HCT116 (cell line): Measurements from ENCODE around the gene SLC23A3. TPM values are rescaled to one million over a fixed set of nuclear protein-coding genes. Genes with fewer than 3 reads are reported as not detected.

Experiments used
- ATAC-seq: fragments of 200-7000 bp; cut with Tn5 transposase; 2 replicates; pipeline ENCODE4 v1.9.1; 2020; ENCODE audit warnings: mild to moderate bottlenecking, moderate library complexity
- BruUV-seq: library from RNA; stranded (reverse); fragments of 400-500 nt; replicated peaks from 2 replicates; lab custom pipeline; 2021; lab: Mats Ljungman, UMichigan
- CTCF ChIA-PET: fragments of 300-600 bp; sonication (Branson Sonifier 250); formaldehyde crosslinking; loops from one replicate; lab custom pipeline; 2021; ENCODE audit warnings: antibody characterized with exemption; lab: Charles Lee
- POLR2A ChIA-PET: fragments of 300-600, 350-600 bp; sonication (Branson Sonifier 250); formaldehyde crosslinking; loops from one replicate; lab custom pipeline; 2021; ENCODE audit warnings: antibody characterized with exemption; lab: Charles Lee
- RAD21 ChIA-PET, 2 experiments: fragments of 300-600 bp; sonication (Branson Sonifier 250); formaldehyde crosslinking; loops; one replicate each; lab custom pipeline; 2023; ENCODE audit warnings: low total read pairs in 2 of 2; ENCODE audit not compliant: uncharacterized antibody in 2 of 2, unreplicated experiment in 2 of 2, low non-redundant PET in 1 of 2; lab: Charles Lee
- DNase-seq: peaks from one replicate; pipeline ENCODE4 v3.0.0-alpha.2; 2010; ENCODE audit warnings: low read depth, low spot score
- H2AFZ ChIP-seq: fragments of 200-600 bp; shearing (Covaris generic), sonication (generic); 2 replicates; pipeline ENCODE4 v1.6.1; 2017; ENCODE audit warnings: low read depth, mixed run types, mixed read lengths, antibody characterized with exemption, low read length; ENCODE audit not compliant: poor library complexity, severe bottlenecking
- H3K27ac ChIP-seq: 2 replicates; pipeline ENCODE4 v1.5.1; 2012; ENCODE audit warnings: low read depth, low read length
- H3K27me3 ChIP-seq: fragments of 200-600 bp; sonication (generic); 2 replicates; pipeline ENCODE4 v1.6.1; 2016; ENCODE audit warnings: mixed run types, low read length, mixed read lengths; ENCODE audit not compliant: insufficient read depth
- H3K36me3 ChIP-seq, 2 experiments: fragments of 200-500 bp in 1 of 2; fragments of 200-600 bp in 1 of 2; sonication (Bioruptor generic) in 1 of 2; sonication (generic) in 1 of 2; 2 replicates each; pipeline versions ENCODE4 v1.5.1 to v1.6.1; 2014 to 2016; ENCODE audit warnings: low read length in 2 of 2, inconsistent platforms in 1 of 2, mixed read lengths in 1 of 2, mixed run types in 1 of 2; ENCODE audit not compliant: insufficient read depth in 2 of 2, control insufficient read depth in 1 of 2
- H3K4me1 ChIP-seq, 2 experiments: fragments of 200-600 bp in 1 of 2; sonication (generic) in 1 of 2; 2 replicates each; pipeline versions ENCODE4 v1.5.1 to v1.6.1; 2012 to 2017; ENCODE audit warnings: low read length in 2 of 2, inconsistent platforms in 1 of 2, mild to moderate bottlenecking in 1 of 2, mixed read lengths in 1 of 2, mixed run types in 1 of 2, moderate library complexity in 1 of 2; ENCODE audit not compliant: insufficient read depth in 2 of 2, control insufficient read depth in 1 of 2
- H3K4me2 ChIP-seq: fragments of 200-600 bp; sonication (generic); 2 replicates; pipeline ENCODE4 v1.6.1; 2017; ENCODE audit warnings: mixed run types, low read length, mixed read lengths
- H3K4me3 ChIP-seq, 2 experiments: fragments of 200-600 bp in 1 of 2; sonication (generic) in 1 of 2; replicated peaks in 1 of 2; 2 replicates each; pipeline ENCODE4 v1.5.1; 2011 to 2016; ENCODE audit warnings: low read length in 2 of 2, control low read depth in 1 of 2, low read depth in 1 of 2, mild to moderate bottlenecking in 1 of 2, mixed read lengths in 1 of 2, mixed run types in 1 of 2
- H3K79me2 ChIP-seq: fragments of 200-600 bp; sonication (generic); 2 replicates; pipeline ENCODE4 v1.6.1; 2017; ENCODE audit warnings: mild to moderate bottlenecking, mixed run types, low read length, moderate library complexity, mixed read lengths; ENCODE audit not compliant: insufficient read depth
- H3K9ac ChIP-seq: fragments of 200-600 bp; sonication (generic); 2 replicates; pipeline ENCODE4 v1.6.1; 2016; ENCODE audit warnings: low read length, mixed read lengths
- H3K9me2 ChIP-seq: fragments of 200-600 bp; sonication (generic), shearing (Covaris generic); 2 replicates; pipeline ENCODE4 v1.6.1; 2017; ENCODE audit warnings: mixed run types, mild to moderate bottlenecking, moderate library complexity; ENCODE audit not compliant: insufficient read depth
- H3K9me3 ChIP-seq, 2 experiments: fragments of 200-500 bp in 1 of 2; fragments of 200-600 bp in 1 of 2; sonication (Bioruptor generic) in 1 of 2; sonication (generic) in 1 of 2; 2 replicates each; pipeline ENCODE4 v1.6.1; 2014 to 2017; ENCODE audit warnings: low read length in 2 of 2, mixed read lengths in 2 of 2, inconsistent platforms in 1 of 2, low read depth in 1 of 2, mild to moderate bottlenecking in 1 of 2, mixed run types in 1 of 2, moderate library complexity in 1 of 2; ENCODE audit not compliant: control insufficient read depth in 1 of 2, insufficient read depth in 1 of 2
- H4K20me1 ChIP-seq: fragments of 200-600 bp; sonication (generic), shearing (Covaris generic); 2 replicates; pipeline ENCODE4 v1.6.1; 2017; ENCODE audit warnings: mixed run types, mild to moderate bottlenecking, moderate library complexity; ENCODE audit not compliant: insufficient read depth
- CBX3 ChIP-seq: IDR thresholded peaks from 2 replicates; pipeline ENCODE4 v1.6.1; 2012; ENCODE audit warnings: low read depth
- CEBPB ChIP-seq: IDR thresholded peaks from 2 replicates; pipeline ENCODE4 v1.6.1; 2012; ENCODE audit warnings: low read depth
- EGR1 ChIP-seq: IDR thresholded peaks from 2 replicates; pipeline ENCODE4 v1.6.1; 2012; ENCODE audit warnings: low read depth
- EZH2 ChIP-seq: fragments of 200-600 bp; sonication (generic); IDR thresholded peaks from 2 replicates; pipeline ENCODE4 v1.6.1; 2017; ENCODE audit warnings: antibody characterized with exemption, mixed run types
- EZH2phosphoT487 ChIP-seq: fragments of 200-600 bp; IDR thresholded peaks from 2 replicates; pipeline ENCODE4 v1.6.1; 2018; ENCODE audit warnings: antibody characterized with exemption, borderline replicate concordance
- POLR2AphosphoS5 ChIP-seq: IDR thresholded peaks from 2 replicates; pipeline ENCODE4 v1.6.1; 2011; ENCODE audit warnings: mild to moderate bottlenecking, low read depth, low read length, moderate library complexity
- RAD21 ChIP-seq: IDR thresholded peaks from 2 replicates; pipeline ENCODE4 v1.6.1; 2012; ENCODE audit warnings: low read depth, mild to moderate bottlenecking
- SIN3A ChIP-seq: IDR thresholded peaks from 2 replicates; pipeline ENCODE4 v1.6.1; 2012; ENCODE audit warnings: low read depth
- ZFX ChIP-seq: fragments of 450-650 bp; IDR thresholded peaks from 2 replicates; pipeline ENCODE4 v1.6.1; 2017
- intact Hi-C: fragments of 100-400 bp; cut with micrococcal nuclease; formaldehyde crosslinking; loops from 2 replicates; pipeline ENCODE4 v1.10.0; 2022
- total RNA-seq: library from RNA; stranded (reverse); gene quantifications from one replicate; pipeline ENCODE4 v1.2.1, GENCODE V29; 2021; ENCODE audit not compliant: unreplicated experiment
- TF ChIP-seq, protein P1 (sequence below), 3 experiments: fragments of 200-600 bp in 1 of 3; sonication (generic) in 1 of 3; IDR thresholded peaks in 2 of 3; conservative IDR thresholded peaks in 1 of 3; 2 replicates each; pipeline ENCODE4 v1.5.1; 2012 to 2017; ENCODE audit warnings: low read depth in 2 of 3, low read length in 2 of 3, antibody characterized with exemption in 1 of 3, borderline replicate concordance in 1 of 3, control low read depth in 1 of 3, mild to moderate bottlenecking in 1 of 3, mixed read lengths in 1 of 3, mixed run types in 1 of 3, moderate library complexity in 1 of 3; ENCODE audit not compliant: insufficient read depth in 1 of 3
- TF ChIP-seq, protein P2 (sequence below): IDR thresholded peaks from 2 replicates; pipeline ENCODE4 v1.6.1; 2012; ENCODE audit warnings: low read depth

The SLC23A3 gene
- total RNA-seq, 1 experiment from 2014 or later = 4.8 TPM

GRCh38 chr2:219207884-219208740, 38.3 kb upstream of the SLC23A3 start:
- ATAC-seq (no peak), DNase-seq (no peak)
- Histone ChIP-seq H3K9me2 (no peaks in the 10 kb centered on the region), H3K36me3 (peaks cover 10 to 16% of the 10 kb centered on the region in 2 experiments; a peak in 3 of 4 replicates), H3K27me3 (no peaks in the 10 kb centered on the region), H3K79me2 (no peaks in the 10 kb centered on the region), H3K9ac (peak overlapping the region; percentile 77; the same call in 1 of the 2 replicates), H4K20me1 (no peaks in the 10 kb centered on the region), H3K4me1 (peaks cover 11 to 17% of the 10 kb centered on the region in 2 experiments), H3K27ac (peak overlapping the region; percentile 63), H3K4me3 (peak overlapping the region in 1 of 2 experiments; percentile 67; a peak in 1 of 4 replicates), H2AFZ (no peak overlapping the region)
- ChIA-PET CTCF (no interaction called here), RAD21 (no interaction called here), POLR2A (interaction anchor here (2.2 kb wide), 1 partner anchor 9 kb away, joined by 18 read pairs; no protein-coding TSS in a partner anchor)
- no TSS peak for BruUV-seq
- intact Hi-C loops = loop anchor here (2.0 kb wide), 1 partner anchor 31 kb away; the partner anchor contains the start of gene CNPPD1
- TF ChIP-seq, protein P1, sequence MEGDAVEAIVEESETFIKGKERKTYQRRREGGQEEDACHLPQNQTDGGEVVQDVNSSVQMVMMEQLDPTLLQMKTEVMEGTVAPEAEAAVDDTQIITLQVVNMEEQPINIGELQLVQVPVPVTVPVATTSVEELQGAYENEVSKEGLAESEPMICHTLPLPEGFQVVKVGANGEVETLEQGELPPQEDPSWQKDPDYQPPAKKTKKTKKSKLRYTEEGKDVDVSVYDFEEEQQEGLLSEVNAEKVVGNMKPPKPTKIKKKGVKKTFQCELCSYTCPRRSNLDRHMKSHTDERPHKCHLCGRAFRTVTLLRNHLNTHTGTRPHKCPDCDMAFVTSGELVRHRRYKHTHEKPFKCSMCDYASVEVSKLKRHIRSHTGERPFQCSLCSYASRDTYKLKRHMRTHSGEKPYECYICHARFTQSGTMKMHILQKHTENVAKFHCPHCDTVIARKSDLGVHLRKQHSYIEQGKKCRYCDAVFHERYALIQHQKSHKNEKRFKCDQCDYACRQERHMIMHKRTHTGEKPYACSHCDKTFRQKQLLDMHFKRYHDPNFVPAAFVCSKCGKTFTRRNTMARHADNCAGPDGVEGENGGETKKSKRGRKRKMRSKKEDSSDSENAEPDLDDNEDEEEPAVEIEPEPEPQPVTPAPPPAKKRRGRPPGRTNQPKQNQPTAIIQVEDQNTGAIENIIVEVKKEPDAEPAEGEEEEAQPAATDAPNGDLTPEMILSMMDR (IDR thresholded peaks at IDR 0.05 in 2 of 3, conservative IDR thresholded peaks at IDR 0.05 in 1 of 3; ENCODE audit: borderline replicate concordance in 1 of 3, insufficient read depth in 1 of 3, low read depth in 2 of 3, low read length in 2 of 3) = no peak
- no peak for TF ChIP-seq EZH2
- TF ChIP-seq EZH2phosphoT487 = no peak
- TF ChIP-seq CEBPB = no peak
- no peak for TF ChIP-seq RAD21
- no peak for TF ChIP-seq POLR2AphosphoS5
- TF ChIP-seq CBX3 = no peak
- TF ChIP-seq ZFX = no peak
- TF ChIP-seq EGR1 = no peak
- no peak for TF ChIP-seq SIN3A
- TF ChIP-seq, protein P2, sequence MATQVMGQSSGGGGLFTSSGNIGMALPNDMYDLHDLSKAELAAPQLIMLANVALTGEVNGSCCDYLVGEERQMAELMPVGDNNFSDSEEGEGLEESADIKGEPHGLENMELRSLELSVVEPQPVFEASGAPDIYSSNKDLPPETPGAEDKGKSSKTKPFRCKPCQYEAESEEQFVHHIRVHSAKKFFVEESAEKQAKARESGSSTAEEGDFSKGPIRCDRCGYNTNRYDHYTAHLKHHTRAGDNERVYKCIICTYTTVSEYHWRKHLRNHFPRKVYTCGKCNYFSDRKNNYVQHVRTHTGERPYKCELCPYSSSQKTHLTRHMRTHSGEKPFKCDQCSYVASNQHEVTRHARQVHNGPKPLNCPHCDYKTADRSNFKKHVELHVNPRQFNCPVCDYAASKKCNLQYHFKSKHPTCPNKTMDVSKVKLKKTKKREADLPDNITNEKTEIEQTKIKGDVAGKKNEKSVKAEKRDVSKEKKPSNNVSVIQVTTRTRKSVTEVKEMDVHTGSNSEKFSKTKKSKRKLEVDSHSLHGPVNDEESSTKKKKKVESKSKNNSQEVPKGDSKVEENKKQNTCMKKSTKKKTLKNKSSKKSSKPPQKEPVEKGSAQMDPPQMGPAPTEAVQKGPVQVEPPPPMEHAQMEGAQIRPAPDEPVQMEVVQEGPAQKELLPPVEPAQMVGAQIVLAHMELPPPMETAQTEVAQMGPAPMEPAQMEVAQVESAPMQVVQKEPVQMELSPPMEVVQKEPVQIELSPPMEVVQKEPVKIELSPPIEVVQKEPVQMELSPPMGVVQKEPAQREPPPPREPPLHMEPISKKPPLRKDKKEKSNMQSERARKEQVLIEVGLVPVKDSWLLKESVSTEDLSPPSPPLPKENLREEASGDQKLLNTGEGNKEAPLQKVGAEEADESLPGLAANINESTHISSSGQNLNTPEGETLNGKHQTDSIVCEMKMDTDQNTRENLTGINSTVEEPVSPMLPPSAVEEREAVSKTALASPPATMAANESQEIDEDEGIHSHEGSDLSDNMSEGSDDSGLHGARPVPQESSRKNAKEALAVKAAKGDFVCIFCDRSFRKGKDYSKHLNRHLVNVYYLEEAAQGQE = no peak
- TF ChIP-seq, all 23 proteins: peak for 0
- H3K9me3 ChIP-seq = peaks cover 0 to 9% of the 10 kb centered on the region in 2 experiments; a peak in 2 of 4 replicates
- H3K4me2 ChIP-seq = peak overlapping the region; percentile 94
